ENCODE data around the gene INPP4A.

- TF ChIP-seq POLR2A (IDR thresholded peaks at IDR 0.05) (no peak), CTCF (IDR thresholded peaks at IDR 0.05) (no peak), POLR2AphosphoS5 (IDR thresholded peaks at IDR 0.05) (no peak)
Measured at GRCh38 chr2:98422449-98422848, 22.2 kb upstream of the INPP4A start.
